HUES64 (cell line): ENCODE results near the gene ST8SIA4.

Experiments
- H3K27ac ChIP-seq: 2 replicates; pipeline ENCODE4 v1.7.0; 2013; ENCODE audit warnings: low read depth, low read length, inconsistent platforms
- H3K27me3 ChIP-seq: 2 replicates; pipeline ENCODE4 v1.6.1; 2013; ENCODE audit warnings: mild to moderate bottlenecking, low read length; ENCODE audit not compliant: insufficient read depth
- H3K36me3 ChIP-seq: 2 replicates; pipeline ENCODE4 v1.6.1; 2013; ENCODE audit warnings: mild to moderate bottlenecking, low read length; ENCODE audit not compliant: insufficient read depth
- H3K4me1 ChIP-seq: 2 replicates; pipeline ENCODE4 v1.6.1; 2013; ENCODE audit warnings: mild to moderate bottlenecking, low read length, moderate library complexity; ENCODE audit not compliant: insufficient read depth
- H3K4me3 ChIP-seq: 2 replicates; pipeline ENCODE4 v1.5.1; 2013; ENCODE audit warnings: mild to moderate bottlenecking, low read length, moderate library complexity
- H3K9ac ChIP-seq: 2 replicates; pipeline ENCODE4 v1.6.1; 2013; ENCODE audit warnings: mild to moderate bottlenecking, low read depth, low read length
- H3K9me3 ChIP-seq: 2 replicates; pipeline ENCODE4 v1.6.1; 2013; ENCODE audit warnings: low read depth, low read length; ENCODE audit not compliant: insufficient read depth
- WGBS: fragments of 150-250, 120-280 bp; methylation state at CpG from one replicate; pipeline ENCODE4 v1.1.7; 2013; ENCODE audit warnings: missing lambda C conversion rate; 5-methylcytosine and 5-hydroxymethylcytosine counted together

The ST8SIA4 gene

GRCh38 chr5:100827481-100827889 lies 75.6 kb downstream of the ST8SIA4 start:
- H3K27ac ChIP-seq, result no peak overlapping the region
- 71% methylated on average over 2 of the region's 2 CpGs for WGBS
- no peaks in the 10 kb centered on the region for H3K9me3 ChIP-seq
- H3K4me1 ChIP-seq, result peaks cover 27% of the 10 kb centered on the region
- H3K27me3 ChIP-seq, result no peaks in the 10 kb centered on the region
- no peaks in the 10 kb centered on the region for H3K36me3 ChIP-seq
- H3K9ac ChIP-seq, result no peak overlapping the region
- H3K4me3 ChIP-seq, result no peak overlapping the region

DNA sequence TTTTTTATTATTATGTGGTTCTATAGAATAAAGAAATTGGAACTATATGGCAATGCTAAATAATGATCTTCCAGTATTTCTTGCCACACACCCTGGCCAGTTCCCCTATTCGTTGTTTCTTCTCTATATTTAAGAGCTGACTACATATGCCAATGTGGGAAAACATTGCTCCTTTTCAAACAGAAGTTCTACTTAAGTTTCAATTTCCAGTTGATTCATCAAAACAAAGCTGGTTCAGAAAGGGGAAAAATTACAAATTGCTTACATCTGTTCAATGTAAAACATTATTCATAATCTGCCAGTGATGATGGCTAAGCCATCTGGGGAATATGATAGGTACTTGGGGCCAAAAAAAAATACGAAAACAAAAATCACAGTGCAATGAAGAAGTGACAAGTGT lies 76.9 kb downstream of the ST8SIA4 start:
- Histone ChIP-seq H3K9me3 (no peaks in the 10 kb centered on the region), H3K4me1 (peaks cover 33% of the 10 kb centered on the region), H3K4me3 (no peak overlapping the region), H3K9ac (no peak overlapping the region), H3K27ac (no peak overlapping the region), H3K27me3 (no peaks in the 10 kb centered on the region), H3K36me3 (no peaks in the 10 kb centered on the region)
- WGBS, result 95% methylated on average over 2 of the region's 2 CpGs

- no peaks in the 10 kb centered on the region for H3K36me3 ChIP-seq
- H3K4me1 ChIP-seq, result peaks cover 35% of the 10 kb centered on the region
- no peak overlapping the region for H3K4me3 ChIP-seq
- no peak overlapping the region for H3K9ac ChIP-seq
- H3K27me3 ChIP-seq, result no peaks in the 10 kb centered on the region
- no peak overlapping the region for H3K27ac ChIP-seq
- H3K9me3 ChIP-seq, result no peaks in the 10 kb centered on the region
These were observed 78.4 kb downstream of the ST8SIA4 start for GRCh38 chr5:100824635-100825034.

- Histone ChIP-seq H3K27ac (no peak overlapping the region), H3K9ac (no peak overlapping the region), H3K27me3 (no peaks in the 10 kb centered on the region), H3K4me1 (peaks cover 33% of the 10 kb centered on the region), H3K4me3 (no peak overlapping the region), H3K9me3 (no peaks in the 10 kb centered on the region), H3K36me3 (no peaks in the 10 kb centered on the region)
- WGBS, result no CpG with 5 or more reads among the region's 2 CpGs
These were observed 79.3 kb downstream of the ST8SIA4 start for GRCh38 chr5:100823812-100824211.

- peaks cover 19% of the 10 kb centered on the region for H3K4me1 ChIP-seq
- no peak overlapping the region for H3K4me3 ChIP-seq
- H3K36me3 ChIP-seq, result no peaks in the 10 kb centered on the region
- WGBS, result no CpG with 5 or more reads among the region's 1 CpG
- no peaks in the 10 kb centered on the region for H3K9me3 ChIP-seq
- no peak overlapping the region for H3K27ac ChIP-seq
- no peak overlapping the region for H3K9ac ChIP-seq
- no peaks in the 10 kb centered on the region for H3K27me3 ChIP-seq
These were observed 81.3 kb downstream of the ST8SIA4 start for GRCh38 chr5:100821751-100822150.

- no peak overlapping the region for H3K9ac ChIP-seq
- H3K4me3 ChIP-seq, result no peak overlapping the region
- H3K27ac ChIP-seq, result no peak overlapping the region
- H3K9me3 ChIP-seq, result no peaks in the 10 kb centered on the region
- H3K36me3 ChIP-seq, result no peaks in the 10 kb centered on the region
- peaks cover 11% of the 10 kb centered on the region; the same call in 1 of the 2 replicates for H3K4me1 ChIP-seq
- H3K27me3 ChIP-seq, result no peaks in the 10 kb centered on the region
These were observed 84.7 kb downstream of the ST8SIA4 start for GRCh38 chr5:100818340-100818739.

- Histone ChIP-seq H3K9me3 (no peaks in the 10 kb centered on the region), H3K27ac (no peak overlapping the region), H3K4me1 (peaks cover 4% of the 10 kb centered on the region; the same call in 1 of the 2 replicates), H3K27me3 (no peaks in the 10 kb centered on the region), H3K4me3 (no peak overlapping the region), H3K36me3 (no peaks in the 10 kb centered on the region), H3K9ac (no peak overlapping the region)
- 93% methylated on average over 2 of the region's 2 CpGs for WGBS
These were observed 99.7 kb downstream of the ST8SIA4 start for GRCh38 chr5:100803397-100803796.

- H3K4me3 ChIP-seq, result no peak overlapping the region
- no peaks in the 10 kb centered on the region for H3K9me3 ChIP-seq
- H3K9ac ChIP-seq, result no peak overlapping the region
- H3K27ac ChIP-seq, result no peak overlapping the region
- WGBS, result 97% methylated on average over 2 of the region's 2 CpGs
- peaks cover 3% of the 10 kb centered on the region; the same call in 1 of the 2 replicates for H3K4me1 ChIP-seq
- no peaks in the 10 kb centered on the region for H3K27me3 ChIP-seq
- H3K36me3 ChIP-seq, result no peaks in the 10 kb centered on the region
These were observed 100.9 kb downstream of the ST8SIA4 start for GRCh38 chr5:100802208-100802607.

GRCh38 chr5:100800562-100800961 lies 102.5 kb downstream of the ST8SIA4 start:
- Histone ChIP-seq H3K4me3 (no peak overlapping the region), H3K9me3 (no peaks in the 10 kb centered on the region), H3K4me1 (no peaks in the 10 kb centered on the region), H3K9ac (no peak overlapping the region), H3K27me3 (no peaks in the 10 kb centered on the region), H3K27ac (no peak overlapping the region), H3K36me3 (no peaks in the 10 kb centered on the region)
- WGBS, result 97% methylated on average over 5 of the region's 5 CpGs

- H3K4me1 ChIP-seq, result no peaks in the 10 kb centered on the region
- WGBS, result 97% methylated on average over 2 of the region's 2 CpGs
These were observed 103.9 kb downstream of the ST8SIA4 start for GRCh38 chr5:100799166-100799565.

DNA sequence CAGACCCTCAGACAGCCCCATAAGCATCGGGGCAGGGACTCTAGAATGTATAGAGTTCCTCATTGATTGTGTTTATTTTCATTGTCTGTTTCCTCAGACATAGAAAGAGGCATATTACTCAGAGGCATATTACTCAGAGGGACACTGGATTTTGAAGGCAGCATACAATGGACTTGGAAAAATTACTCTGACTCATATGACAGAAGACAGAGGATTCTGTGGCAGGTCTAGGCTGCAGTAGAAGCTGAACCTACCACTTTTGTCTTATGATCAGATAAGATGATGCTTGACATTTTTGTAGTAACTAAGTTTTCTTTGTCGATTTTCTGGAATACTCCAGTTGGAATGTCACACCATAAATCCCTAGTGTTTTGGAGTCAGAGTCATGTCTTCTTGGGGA lies 105.2 kb downstream of the ST8SIA4 start:
- H3K27me3 ChIP-seq, result no peaks in the 10 kb centered on the region
- H3K27ac ChIP-seq, result no peak overlapping the region
- 95% methylated on average over 2 of the region's 2 CpGs for WGBS
- no peaks in the 10 kb centered on the region for H3K4me1 ChIP-seq
- peaks cover 13% of the 10 kb centered on the region; the same call in 1 of the 2 replicates for H3K9me3 ChIP-seq
- no peak overlapping the region for H3K4me3 ChIP-seq
- no peak overlapping the region for H3K9ac ChIP-seq
- H3K36me3 ChIP-seq, result no peaks in the 10 kb centered on the region

More at GRCh38 chr5:100799166-100799565, 103.9 kb downstream of the ST8SIA4 start:
- H3K4me3 ChIP-seq, result no peak overlapping the region
- H3K36me3 ChIP-seq, result no peaks in the 10 kb centered on the region
- peaks cover 8% of the 10 kb centered on the region; the same call in 1 of the 2 replicates for H3K9me3 ChIP-seq
- no peaks in the 10 kb centered on the region for H3K27me3 ChIP-seq
- H3K27ac ChIP-seq, result no peak overlapping the region
- no peak overlapping the region for H3K9ac ChIP-seq

- H3K27ac ChIP-seq, result no peak overlapping the region
- H3K36me3 ChIP-seq, result no peaks in the 10 kb centered on the region
- no peak overlapping the region for H3K9ac ChIP-seq
- 100% methylated on average over 3 of the region's 3 CpGs for WGBS
- no peaks in the 10 kb centered on the region for H3K4me1 ChIP-seq
- H3K9me3 ChIP-seq, result peaks cover 13% of the 10 kb centered on the region; the same call in 1 of the 2 replicates
- no peaks in the 10 kb centered on the region for H3K27me3 ChIP-seq
- no peak overlapping the region for H3K4me3 ChIP-seq
These were observed 106.2 kb downstream of the ST8SIA4 start for GRCh38 chr5:100796851-100797250.
